Transverse colon (tissue), 4 donors: Measurements from ENCODE around the gene HOXD11. TPM values are rescaled to one million over a fixed set of nuclear protein-coding genes. Genes with fewer than 3 reads are reported as not detected.

Source experiments
- DNase-seq: peaks from one replicate; pipeline ENCODE4 v3.0.0-alpha.2; 2019
- H3K27ac ChIP-seq, 4 donors: fragments of 200-600 bp; sonication (generic); 2 replicates each; pipeline ENCODE4 v1.5.1; 2016 to 2018; ENCODE audit warnings: inconsistent platforms in 4 of 4
- H3K27me3 ChIP-seq: fragments of 200-600 bp; sonication (generic); 2 replicates; pipeline ENCODE4 v1.5.1; 2017; ENCODE audit warnings: inconsistent platforms
- H3K36me3 ChIP-seq, 4 donors: fragments of 200-600 bp; sonication (generic); 2 replicates each; pipeline ENCODE4 v1.5.1; 2017 to 2019; ENCODE audit warnings: inconsistent platforms in 4 of 4
- H3K4me1 ChIP-seq, 4 donors: fragments of 200-600 bp; sonication (generic); 2 replicates each; pipeline ENCODE4 v1.5.1; 2017 to 2020; ENCODE audit warnings: inconsistent platforms in 4 of 4
- H3K4me3 ChIP-seq, 4 donors: fragments of 200-600 bp; sonication (generic); 1 replicate in 1 of 4; 2 replicates in 3 of 4; pipeline versions ENCODE4 v1.5.1 to v1.6.1; 2017 to 2019; ENCODE audit warnings: inconsistent platforms in 4 of 4
- H3K9me3 ChIP-seq, 2 donors: fragments of 200-600 bp; sonication (generic); 2 replicates each; pipeline ENCODE4 v1.5.1; 2017 to 2019; ENCODE audit warnings: inconsistent platforms in 2 of 2
- CTCF ChIP-seq, 5 experiments: fragments of 200-600 bp in 3 of 5; fragments of 450-650 bp in 2 of 5; sonication (generic) in 3 of 5; IDR thresholded peaks; 1 replicate in 2 of 5; 2 replicates in 3 of 5; pipeline ENCODE4 v1.5.1; 2016 to 2017; ENCODE audit warnings: antibody characterized with exemption in 5 of 5, inconsistent platforms in 3 of 5, mild to moderate bottlenecking in 2 of 5, moderate library complexity in 1 of 5
- EP300 ChIP-seq: sonication (generic); formaldehyde crosslinking; IDR thresholded peaks from one replicate; pipeline ENCODE4 v1.6.1; 2017; ENCODE audit warnings: antibody characterized with exemption, low read depth
- POLR2A ChIP-seq: fragments of 450-650 bp; IDR thresholded peaks from one replicate; pipeline ENCODE4 v1.6.1; 2016; ENCODE audit warnings: antibody characterized with exemption, mild to moderate bottlenecking, moderate library complexity
- POLR2AphosphoS5 ChIP-seq, 3 donors: sonication (generic); formaldehyde crosslinking; IDR thresholded peaks; one replicate each; pipeline ENCODE4 v1.6.1; 2016; ENCODE audit warnings: antibody characterized with exemption in 3 of 3
- WGBS, 2 donors: methylation state at CpG; one replicate each; pipeline ENCODE4 v1.1.5; 2018; ENCODE audit warnings: low coverage in 1 of 2; 5-methylcytosine and 5-hydroxymethylcytosine counted together
- in situ Hi-C, 4 donors: fragments of 200-750 bp; cut with MboI; loops; one replicate each; pipeline versions ENCODE4 v1.15.0 to v1.15.1; 2017; ENCODE audit warnings: low sequenced_read_pairs in 3 of 4, low pct_ligation_motif_present in 1 of 4, low pct_unique_long_range_greater_than_20kb in 1 of 4
- intact Hi-C: fragments of 100-400 bp; cut with DNase I; formaldehyde crosslinking; loops from one replicate; pipeline ENCODE4 v1.15.1; 2023; ENCODE audit warnings: low total_unique reads
- total RNA-seq, 4 donors: library from RNA; depleted of rRNA; stranded (reverse); fragments of >200 nt; gene quantifications; one replicate each; pipeline ENCODE4 v1.1.0, GENCODE V29; 2016

The HOXD11 gene
- total RNA-seq, 4 donors from 2014 or later = 0.41 to 13.5 (median 4.4) TPM

- H3K36me3 ChIP-seq = no peaks in the 10 kb centered on the region
- peaks cover 8 to 42% (median 25%) of the 10 kb centered on the region in 4 donors for H3K4me1 ChIP-seq
- intact Hi-C loops (no loop called here), in situ Hi-C loops (loop anchor here in 3 of 4 donors (25.0 kb wide), 2 partner anchors 708 to 1033 kb away; no protein-coding TSS in a partner anchor)
- TF ChIP-seq CTCF (IDR thresholded peaks at IDR 0.05) (no peak), EP300 (no peak), POLR2AphosphoS5 (IDR thresholded peaks at IDR 0.05) (peak in 1 of 3 donors; percentile 25), POLR2A (no peak)
- H3K27ac ChIP-seq = peak overlapping the region; percentile 44 to 79 (median 60)
- H3K27me3 ChIP-seq = peaks cover 98% of the 10 kb centered on the region
- DNase-seq = no peak
- 9 to 15% methylated on average over 7 to 52 of the region's 56 CpGs for WGBS, 2 donors
- no peaks in the 10 kb centered on the region for H3K9me3 ChIP-seq
- H3K4me3 ChIP-seq = peak overlapping the region in 2 of 4 donors; percentile 37 to 52
These were observed 2.6 kb upstream of the HOXD11 start for GRCh38 chr2:176104316-176105077.

- no peak for TF ChIP-seq EP300
- no peak for TF ChIP-seq POLR2AphosphoS5 (IDR thresholded peaks at IDR 0.05)
- in situ Hi-C loops = loop anchor here in 3 of 4 donors (25.0 kb wide), 2 partner anchors 707 to 1032 kb away; no protein-coding TSS in a partner anchor
- peak overlapping the region in 2 of 4 donors; percentile 37 to 52 for H3K4me3 ChIP-seq
- peaks cover 98% of the 10 kb centered on the region for H3K27me3 ChIP-seq
- 17 to 27% methylated on average over 11 to 23 of the region's 25 CpGs for WGBS, 2 donors
- DNase-seq = no peak
- H3K4me1 ChIP-seq = peaks cover 8 to 42% (median 25%) of the 10 kb centered on the region in 4 donors
- no peaks in the 10 kb centered on the region for H3K36me3 ChIP-seq
- H3K27ac ChIP-seq = peak overlapping the region; percentile 46 to 79 (median 60)
- intact Hi-C loops = no loop called here
- no peaks in the 10 kb centered on the region for H3K9me3 ChIP-seq
These were observed 1.9 kb upstream of the HOXD11 start for GRCh38 chr2:176105078-176105729.

- TF ChIP-seq POLR2A = no peak
- TF ChIP-seq POLR2AphosphoS5 (IDR thresholded peaks at IDR 0.05) = no peak
- no peak for TF ChIP-seq CTCF (IDR thresholded peaks at IDR 0.05)
- no peak for TF ChIP-seq EP300
- H3K27ac ChIP-seq = peak overlapping the region; percentile 51 to 79 (median 60)
- peak overlapping the region in 2 of 4 donors; percentile 37 to 52 for H3K4me3 ChIP-seq
- in situ Hi-C loops = loop anchor here in 3 of 4 donors (25.0 kb wide), 2 partner anchors 706 to 1031 kb away; no protein-coding TSS in a partner anchor
- intact Hi-C loops = no loop called here
- peaks cover 98% of the 10 kb centered on the region for H3K27me3 ChIP-seq
- DNase-seq = no peak
- H3K4me1 ChIP-seq = peaks cover 8 to 45% (median 25%) of the 10 kb centered on the region in 4 donors
- no peaks in the 10 kb centered on the region for H3K36me3 ChIP-seq
- WGBS, 2 donors = 25 to 40% methylated on average over 11 to 25 of the region's 25 CpGs
- no peaks in the 10 kb centered on the region for H3K9me3 ChIP-seq
These were observed 1.1 kb upstream of the HOXD11 start for GRCh38 chr2:176105730-176106580.

- 8% methylated on average over 43 of the region's 59 CpGs; no CpG with 5 or more reads in 1 of the 2 donors for WGBS, 2 donors
- intact Hi-C loops (no loop called here), in situ Hi-C loops (loop anchor here in 3 of 4 donors (25.0 kb wide), 2 partner anchors 705 to 1030 kb away; no protein-coding TSS in a partner anchor)
- Histone ChIP-seq H3K4me1 (peaks cover 8 to 51% (median 26%) of the 10 kb centered on the region in 4 donors), H3K27me3 (peaks cover 98% of the 10 kb centered on the region), H3K9me3 (no peaks in the 10 kb centered on the region), H3K36me3 (no peaks in the 10 kb centered on the region), H3K27ac (peak overlapping the region; percentile 26 to 73 (median 56)), H3K4me3 (peak overlapping the region; percentile 8 to 47 (median 26))
- TF ChIP-seq EP300 (no peak), CTCF (IDR thresholded peaks at IDR 0.05) (no peak), POLR2A (no peak), POLR2AphosphoS5 (IDR thresholded peaks at IDR 0.05) (no peak)
- DNase-seq = no peak
These were observed 676 bp downstream of the HOXD11 start for GRCh38 chr2:176107731-176108181.
